ENCODE measurements around the gene HOMER2. TPM values are rescaled to one million over a fixed set of nuclear protein-coding genes. Genes with fewer than 3 reads are reported as not detected.
"Not testable (repeated sequence)": the region's sequence is repeated elsewhere in the genome, so short reads cannot be mapped to it uniquely, and the experiment has no call there.

Gene HOMER2
- total RNA-seq, 1 experiment from 2014 or later = 11.1 TPM

DNA sequence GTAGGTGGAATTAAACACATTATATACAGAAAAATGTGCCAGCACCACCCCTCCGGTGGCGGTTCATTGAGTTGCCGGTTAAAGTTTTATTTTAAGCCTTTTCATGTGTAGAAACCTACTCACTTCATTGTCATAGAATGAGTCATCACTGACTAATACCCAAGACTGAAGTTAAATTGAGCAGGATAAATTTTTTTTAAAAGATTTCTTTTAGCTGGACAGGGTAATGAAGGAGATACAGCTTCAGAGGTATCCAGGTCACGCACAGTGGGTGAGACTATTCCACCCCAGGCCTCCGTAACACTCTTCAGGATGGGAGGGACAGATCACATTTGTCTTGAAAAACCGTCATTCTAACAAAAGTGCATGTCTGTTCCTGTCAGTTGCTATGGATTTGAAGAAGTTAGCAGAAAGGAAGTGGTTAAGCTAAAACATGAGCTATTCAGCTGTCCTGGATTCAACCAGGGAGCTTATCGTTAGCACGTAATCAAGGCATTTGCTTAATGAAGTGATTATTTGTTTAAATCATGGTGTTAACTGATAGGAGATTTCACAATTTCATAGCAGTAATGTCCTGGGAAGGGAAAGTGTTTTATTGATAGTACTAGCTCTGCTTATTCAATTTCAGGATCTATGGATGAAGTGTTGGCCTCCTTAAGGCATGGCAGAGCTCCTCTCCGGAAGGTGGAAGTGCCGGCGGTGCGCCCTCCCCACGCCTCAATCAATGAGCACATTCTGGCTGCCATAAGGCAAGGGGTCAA is 119.7 kb downstream of the HOMER2 start:
- peak; percentile 75 for DNase-seq (ENCODE audit: low read depth)

DNA sequence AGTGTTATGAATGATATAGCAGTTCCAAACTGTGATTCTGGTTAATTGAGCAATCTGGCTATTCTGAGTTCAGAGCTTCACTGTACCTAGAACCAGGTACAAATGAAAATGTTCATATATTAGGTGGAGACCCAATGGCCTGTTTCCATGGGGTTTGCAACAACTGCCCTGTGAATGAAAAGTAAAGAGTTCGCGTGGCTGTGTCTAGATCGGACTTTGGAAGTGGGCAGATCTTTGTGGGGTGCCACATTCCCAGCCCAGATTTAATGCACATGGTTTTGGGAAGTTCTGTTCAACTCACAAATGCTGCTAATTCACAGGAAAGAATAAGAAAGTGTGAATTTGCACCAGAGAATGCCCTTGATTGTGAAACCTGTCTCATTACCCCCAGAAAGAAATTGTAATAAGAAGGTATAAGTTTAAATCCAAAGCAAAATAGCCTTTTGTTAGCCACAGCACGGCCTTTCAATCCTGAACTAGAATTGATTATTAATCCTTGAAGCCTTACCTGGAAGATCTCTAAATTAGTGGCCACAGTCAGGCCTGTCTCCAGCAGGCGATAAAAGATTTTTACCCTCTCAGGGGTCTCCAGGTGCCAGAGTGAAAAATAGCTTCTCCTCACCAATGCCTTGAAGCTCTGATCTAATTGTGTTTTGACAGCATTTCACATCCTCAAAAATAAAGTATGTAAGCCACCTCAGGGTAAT is 120.5 kb downstream of the HOMER2 start:
- DNase-seq (ENCODE audit: low read depth) = no peak

DNA sequence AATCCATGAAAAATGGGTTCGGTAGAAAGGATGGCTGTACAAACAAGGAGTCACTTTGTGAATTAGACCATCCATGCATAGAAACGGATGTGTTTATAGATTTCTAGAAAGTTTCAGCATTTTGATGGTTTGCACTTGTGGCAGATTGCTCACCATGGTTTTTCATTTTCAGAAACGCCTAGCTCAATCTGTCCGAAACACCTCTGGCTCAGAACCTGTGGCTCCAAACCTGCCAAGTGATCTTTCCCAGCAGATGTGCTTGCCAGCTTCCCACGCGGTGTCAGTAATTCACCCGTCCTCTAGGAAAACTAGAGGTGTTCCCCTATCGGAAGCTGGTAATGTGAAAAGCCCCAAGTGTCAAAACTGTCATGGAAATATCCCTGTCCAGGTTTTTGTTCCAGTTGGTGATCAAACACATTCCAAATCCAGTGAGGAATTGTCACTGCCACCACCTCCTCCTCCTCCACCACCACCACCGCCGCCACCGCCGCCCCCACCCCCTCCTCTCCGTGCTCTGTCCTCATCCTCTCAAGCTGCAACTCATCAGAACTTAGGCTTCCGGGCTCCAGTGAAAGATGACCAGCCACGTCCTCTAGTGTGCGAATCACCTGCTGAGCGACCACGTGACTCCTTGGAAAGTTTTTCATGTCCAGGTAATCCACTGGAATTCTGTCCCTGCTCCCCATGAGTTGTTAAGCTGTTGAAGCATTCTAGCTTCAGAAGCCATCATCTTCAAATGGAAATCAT is 121.9 kb downstream of the HOMER2 start:
- DNase-seq (ENCODE audit: low read depth) = no peak

GRCh38 chr15:82829234-82829633 is 123.3 kb downstream of the HOMER2 start:
- no peak for DNase-seq (ENCODE audit: low read depth)

GRCh38 chr15:82828075-82828474 is 124.4 kb downstream of the HOMER2 start:
- DNase-seq (ENCODE audit: low read depth) = no peak

- no peak for DNase-seq (ENCODE audit: low read depth)
These were observed 129.5 kb downstream of the HOMER2 start for GRCh38 chr15:82823049-82823448.

DNA sequence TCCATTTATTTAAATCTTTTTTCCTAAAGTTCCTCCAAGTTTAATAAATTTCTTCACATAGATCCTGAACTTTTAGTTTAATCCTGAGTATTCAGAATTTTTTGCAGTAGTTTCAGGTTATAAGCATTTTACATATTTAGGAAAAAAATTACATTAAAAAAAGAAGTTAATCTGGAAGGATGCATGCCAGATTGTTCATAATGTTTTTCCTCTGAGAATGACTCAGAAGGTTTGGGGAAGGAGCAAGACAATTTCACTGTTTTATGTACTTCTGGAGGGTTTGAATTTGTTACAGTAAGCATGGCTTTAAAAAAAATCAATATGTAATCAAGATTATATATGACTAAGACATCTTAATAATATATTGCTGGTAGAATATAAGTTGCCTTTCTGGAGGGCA is 130.7 kb downstream of the HOMER2 start:
- not testable (repeated sequence) for DNase-seq (ENCODE audit: low read depth)

GRCh38 chr15:82821396-82821795 is 131.1 kb downstream of the HOMER2 start:
- not testable (repeated sequence) for DNase-seq (ENCODE audit: low read depth)

DNA sequence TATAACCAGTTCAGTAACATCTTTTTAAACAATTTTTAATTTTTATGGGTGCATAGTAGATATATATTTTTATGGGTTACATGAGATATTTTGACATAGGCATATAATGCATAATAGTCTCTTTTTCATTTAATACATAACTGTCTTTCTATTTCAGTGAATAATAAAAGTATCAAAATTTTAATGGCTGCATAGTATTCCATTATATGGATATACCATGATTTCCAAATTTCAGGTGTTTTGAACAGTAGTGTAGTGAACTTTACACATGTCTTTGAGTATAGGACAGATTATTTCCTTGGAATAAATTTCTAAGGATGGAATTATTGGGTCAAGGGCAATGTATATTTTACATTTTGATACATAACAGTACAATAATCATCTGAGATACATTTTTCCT is 132.4 kb downstream of the HOMER2 start:
- DNase-seq (ENCODE audit: low read depth) = no peak

- no peak for DNase-seq (ENCODE audit: low read depth)
These were observed 139.5 kb downstream of the HOMER2 start for GRCh38 chr15:82812994-82813393.

GRCh38 chr15:82810890-82811426 is 141.6 kb downstream of the HOMER2 start:
- no peak for DNase-seq (ENCODE audit: low read depth)

DNA sequence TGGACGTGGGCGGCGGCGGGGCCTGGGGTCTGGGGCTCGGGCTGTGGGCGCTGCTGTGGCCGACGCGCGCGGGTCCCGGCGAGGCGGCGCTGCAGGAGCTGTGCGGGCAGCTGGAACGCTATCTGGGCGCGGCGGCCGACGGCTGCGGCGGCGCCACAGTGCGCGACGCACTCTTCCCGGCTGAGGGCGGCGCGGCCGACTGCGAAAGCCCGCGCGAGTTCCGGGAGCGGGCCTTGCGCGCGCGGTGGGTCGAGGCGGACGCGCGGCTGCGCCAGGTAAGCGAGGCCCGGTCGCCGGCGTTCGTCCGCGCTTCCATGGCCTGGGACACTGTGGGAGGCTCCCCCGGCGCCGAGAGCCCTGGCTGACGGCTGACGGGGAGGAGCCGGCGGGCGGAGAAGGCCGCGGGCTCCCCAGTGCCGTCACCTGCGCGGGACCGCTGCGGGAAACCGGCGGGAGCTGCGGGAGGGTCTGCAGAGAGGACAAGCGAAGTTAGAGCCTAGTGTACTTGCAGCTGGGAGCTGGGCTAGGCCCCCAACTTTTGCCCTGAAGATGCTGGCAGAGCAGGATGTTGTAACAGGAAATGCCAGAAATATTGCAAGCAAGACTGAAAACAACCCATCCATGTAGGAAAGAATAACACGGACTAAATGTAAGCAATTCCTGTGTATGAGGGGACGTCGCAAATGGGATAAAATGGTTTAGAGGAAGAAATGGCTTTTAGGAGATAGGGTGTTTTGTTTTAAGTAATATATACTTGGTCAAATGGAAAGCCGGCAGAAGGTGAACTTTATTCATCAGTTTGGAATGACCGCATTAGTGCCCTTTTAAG is 142.2 kb downstream of the HOMER2 start:
- DNase-seq (ENCODE audit: low read depth) = peak; percentile 58

GRCh38 chr15:82809308-82810060 is 143.0 kb downstream of the HOMER2 start, which contains the start of gene WHAMM:
WHAMM (plus strand) TSS chr15:82809628; CDS start chr15:82809727, 99 bp downstream.
- peak; percentile 98 for DNase-seq (ENCODE audit: low read depth)

- DNase-seq (ENCODE audit: low read depth) = no peak
These were observed 143.9 kb downstream of the HOMER2 start for GRCh38 chr15:82808634-82809041.

DNA sequence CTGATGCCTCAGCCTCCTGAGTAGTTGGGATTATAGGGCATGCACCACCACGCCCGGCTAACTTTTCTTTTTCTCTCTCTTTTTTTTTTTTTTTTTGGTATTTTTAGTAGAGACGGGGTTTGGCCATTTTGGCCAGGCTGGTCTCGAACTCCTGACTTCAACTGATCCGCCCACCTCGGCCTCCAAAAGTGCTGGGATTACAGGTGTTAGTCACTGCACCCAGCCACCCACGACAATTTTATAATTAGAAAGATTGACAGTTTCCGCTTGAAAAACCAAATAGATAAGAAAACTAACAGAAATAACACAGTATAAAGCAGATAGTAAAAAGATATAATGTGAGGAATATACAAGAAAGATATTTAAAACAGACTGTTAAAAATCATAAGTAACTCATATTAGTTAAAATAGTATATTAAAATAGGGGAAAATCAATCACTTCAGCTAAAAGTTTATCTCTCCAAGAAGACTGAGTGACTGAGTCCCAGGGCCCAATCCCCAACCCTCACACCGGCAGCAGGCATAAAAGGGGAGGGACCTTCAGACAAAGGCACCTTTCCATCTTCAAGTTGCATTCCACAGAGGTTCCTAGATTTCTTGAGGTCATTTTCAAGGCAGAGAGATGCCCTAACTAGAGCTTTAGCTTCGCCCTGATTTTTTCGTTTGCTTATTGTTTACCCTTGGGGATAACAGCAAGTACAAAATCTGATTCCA is 144.4 kb downstream of the HOMER2 start:
- no peak for DNase-seq (ENCODE audit: low read depth)

DNA sequence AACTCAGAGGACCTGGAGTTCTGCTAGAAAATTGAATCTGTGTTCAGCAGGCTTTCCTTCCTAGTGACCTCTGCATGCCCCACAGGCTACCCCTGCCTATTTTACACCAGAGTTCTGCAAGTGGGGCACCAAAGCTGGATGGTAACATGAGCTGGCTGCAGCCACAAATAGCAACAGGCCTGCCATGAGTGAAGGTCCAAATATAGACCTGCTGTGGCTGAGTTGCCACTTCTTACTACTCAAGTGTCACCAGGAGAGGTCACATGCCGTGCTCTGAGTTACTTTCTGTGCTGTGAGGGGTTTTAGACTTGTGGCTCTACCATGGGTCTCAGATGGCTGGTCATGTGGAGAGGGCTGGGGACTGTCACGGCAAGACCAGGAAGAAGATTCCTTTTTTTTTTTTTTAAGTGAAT is 146.5 kb downstream of the HOMER2 start, which contains the start of gene FSD2:
TSS of gene FSD2 (minus strand) at position 76 of the 413 bp plus-strand sequence. CDS start 18,679 bp downstream, outside the sequence.
- no peak for DNase-seq (ENCODE audit: low read depth)

- no peak for DNase-seq (ENCODE audit: low read depth)
These were observed 148.0 kb downstream of the HOMER2 start for GRCh38 chr15:82804575-82804949.

GRCh38 chr15:82803793-82804574 is 148.5 kb downstream of the HOMER2 start:
- DNase-seq (ENCODE audit: low read depth) = no peak

DNA sequence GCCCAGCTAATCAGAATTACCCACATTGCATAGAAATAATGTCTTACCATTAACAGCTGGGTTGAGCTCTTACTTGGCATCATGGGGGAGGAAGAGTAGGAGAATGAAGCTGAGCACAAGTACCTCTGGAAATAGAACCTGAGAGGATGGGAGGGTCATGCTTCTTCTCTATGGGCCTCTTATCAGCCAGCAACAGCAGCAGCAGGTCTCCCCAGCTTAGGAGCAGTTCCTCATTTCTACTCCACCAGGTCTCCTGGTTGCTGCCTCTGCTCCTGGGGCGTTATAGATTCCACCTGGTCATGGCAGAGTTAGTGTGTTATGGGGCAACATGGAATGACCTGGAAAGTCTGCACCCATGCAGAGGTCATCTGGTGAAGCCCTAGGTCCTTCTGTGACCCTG is 150.0 kb downstream of the HOMER2 start:
- no peak for DNase-seq (ENCODE audit: low read depth)
